SU-DHL-6 (cell line): ENCODE data around the gene TMEM131L.

Source experiments
- EZH2phosphoT487 ChIP-seq: fragments of 200-600 bp; sonication (generic), shearing (Covaris generic); conservative IDR thresholded peaks from 2 replicates; pipeline ENCODE4 v1.6.1; 2018; ENCODE audit warnings: mild to moderate bottlenecking, antibody characterized with exemption, low read length, moderate library complexity, mixed read lengths
- TF ChIP-seq, protein P1 (sequence below): fragments of 200-600 bp; sonication (generic); IDR thresholded peaks from one replicate; pipeline ENCODE4 v1.5.1; 2017; ENCODE audit warnings: antibody characterized with exemption, mild to moderate bottlenecking, low read length, moderate library complexity; ENCODE audit not compliant: insufficient read depth, poor library complexity, severe bottlenecking

GRCh38 chr4:153622093-153622492, 155.9 kb downstream of the TMEM131L start:
- TF ChIP-seq, protein P1, sequence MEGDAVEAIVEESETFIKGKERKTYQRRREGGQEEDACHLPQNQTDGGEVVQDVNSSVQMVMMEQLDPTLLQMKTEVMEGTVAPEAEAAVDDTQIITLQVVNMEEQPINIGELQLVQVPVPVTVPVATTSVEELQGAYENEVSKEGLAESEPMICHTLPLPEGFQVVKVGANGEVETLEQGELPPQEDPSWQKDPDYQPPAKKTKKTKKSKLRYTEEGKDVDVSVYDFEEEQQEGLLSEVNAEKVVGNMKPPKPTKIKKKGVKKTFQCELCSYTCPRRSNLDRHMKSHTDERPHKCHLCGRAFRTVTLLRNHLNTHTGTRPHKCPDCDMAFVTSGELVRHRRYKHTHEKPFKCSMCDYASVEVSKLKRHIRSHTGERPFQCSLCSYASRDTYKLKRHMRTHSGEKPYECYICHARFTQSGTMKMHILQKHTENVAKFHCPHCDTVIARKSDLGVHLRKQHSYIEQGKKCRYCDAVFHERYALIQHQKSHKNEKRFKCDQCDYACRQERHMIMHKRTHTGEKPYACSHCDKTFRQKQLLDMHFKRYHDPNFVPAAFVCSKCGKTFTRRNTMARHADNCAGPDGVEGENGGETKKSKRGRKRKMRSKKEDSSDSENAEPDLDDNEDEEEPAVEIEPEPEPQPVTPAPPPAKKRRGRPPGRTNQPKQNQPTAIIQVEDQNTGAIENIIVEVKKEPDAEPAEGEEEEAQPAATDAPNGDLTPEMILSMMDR, result no peak
- TF ChIP-seq EZH2phosphoT487, result no peak
